CMK (cell line): ENCODE results near the gene ADNP2.
A peak's percentile ranks its signal among the peaks of the same experiment; 100 is the strongest.

Source experiments
- DNase-seq: peaks from one replicate; pipeline ENCODE4 v3.0.0-alpha.2; 2010; ENCODE audit warnings: low read depth

The ADNP2 gene

DNA sequence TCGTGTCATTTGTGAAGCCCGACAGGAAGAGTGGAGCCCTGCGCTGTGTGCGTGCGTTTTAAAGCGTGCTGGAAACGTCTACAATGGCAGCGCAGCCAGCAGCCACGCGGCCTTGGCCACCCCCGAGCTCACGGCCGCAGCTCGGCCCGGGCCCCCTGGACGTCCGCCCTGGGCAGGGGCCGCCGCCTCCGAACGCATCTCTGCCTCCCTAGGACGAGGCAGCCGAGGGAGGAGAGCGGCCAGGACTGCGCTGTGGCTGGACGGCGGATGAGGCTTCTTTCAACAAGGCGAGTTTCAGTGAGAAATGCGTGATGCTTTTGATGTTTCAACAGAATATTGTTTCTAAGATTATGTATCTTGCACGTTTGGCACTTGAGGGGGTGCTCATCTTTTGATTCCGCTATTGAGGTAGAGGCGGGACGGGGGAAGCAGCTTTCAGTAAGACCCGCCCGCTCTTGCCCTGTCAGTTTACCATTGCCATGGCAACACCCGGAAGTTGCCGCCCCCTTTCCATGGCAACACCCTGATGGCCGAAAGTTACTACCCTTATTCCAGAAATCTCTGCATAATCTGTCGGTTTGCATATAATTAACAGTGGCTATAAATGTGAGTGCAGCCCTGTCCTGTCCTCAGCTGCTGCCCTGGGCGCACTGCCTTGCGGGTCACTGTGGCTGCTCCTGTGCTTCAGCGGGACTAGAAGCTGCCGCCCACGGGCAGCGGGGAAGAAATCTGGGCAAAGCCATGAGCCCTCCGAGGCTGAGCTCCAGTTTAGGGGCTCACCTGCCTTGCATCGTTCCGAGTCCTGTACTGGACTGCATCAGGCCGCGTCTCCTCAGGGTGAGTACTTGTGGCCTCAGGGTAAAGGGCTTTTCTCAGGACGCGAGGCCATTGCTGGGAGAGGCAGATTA lies 38.6 kb downstream of the ADNP2 start:
- DNase-seq: peak; percentile 7

DNA sequence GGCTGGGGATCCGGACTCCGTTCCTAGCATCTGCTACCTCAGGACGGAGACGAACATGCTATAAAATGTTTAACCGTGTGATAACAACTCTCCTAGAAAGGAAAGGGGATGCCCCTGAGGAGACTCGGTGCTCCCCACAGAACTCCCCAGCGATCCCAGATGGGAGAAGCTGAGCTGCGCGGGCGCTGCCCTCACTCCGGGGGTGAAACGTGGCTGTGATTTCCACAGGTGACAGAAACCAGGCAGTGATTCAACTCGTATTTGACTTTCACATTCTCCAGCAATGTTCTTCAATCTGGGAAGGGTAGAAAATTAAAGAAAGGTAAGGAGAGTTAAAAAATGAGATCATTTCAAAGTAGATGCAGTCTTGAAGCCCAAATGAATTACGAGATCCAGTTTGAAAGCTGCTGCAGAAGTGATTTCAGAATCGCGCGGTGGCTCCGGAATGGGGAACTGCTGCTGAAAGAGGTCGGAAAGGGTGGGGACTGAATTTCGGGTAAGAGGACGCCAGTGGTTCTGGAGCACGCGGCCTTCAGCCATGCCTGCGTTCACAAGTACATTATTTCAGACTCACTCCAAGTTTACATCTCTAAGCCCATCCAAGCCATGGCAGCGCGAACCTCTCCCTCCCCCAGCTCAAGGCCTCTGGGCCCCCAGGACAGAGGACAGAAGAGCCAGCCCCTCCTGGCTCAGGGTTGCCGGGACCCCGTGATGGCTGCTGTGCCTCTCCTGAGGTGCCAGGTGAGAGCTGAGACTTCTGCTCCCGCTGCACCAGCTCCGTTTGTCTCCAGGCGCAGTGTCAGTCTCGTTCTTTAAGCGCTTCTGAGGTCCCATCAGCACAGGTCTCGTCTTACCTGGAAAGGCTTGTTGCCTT lies 39.5 kb downstream of the ADNP2 start:
- DNase-seq: no peak

DNA sequence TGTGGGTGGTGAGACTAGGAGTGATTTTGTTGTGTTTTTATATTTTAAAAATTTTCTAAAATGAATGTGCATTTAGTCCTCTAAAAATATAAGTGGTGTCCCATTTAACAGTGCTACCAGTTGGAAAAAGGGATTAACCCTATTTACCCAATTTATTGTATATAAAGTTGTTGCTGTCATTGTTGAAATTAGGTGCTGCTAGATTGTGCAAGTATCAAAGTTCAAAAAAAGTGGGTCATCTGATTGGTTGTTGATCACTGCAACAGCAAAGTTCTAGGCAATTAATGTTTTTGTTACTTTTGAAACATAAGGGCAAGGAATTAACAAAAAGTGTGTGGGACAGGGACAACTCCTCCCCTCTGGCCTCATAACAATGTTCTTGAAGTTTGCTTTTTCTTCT lies 40.6 kb downstream of the ADNP2 start:
- no peak for DNase-seq

DNA sequence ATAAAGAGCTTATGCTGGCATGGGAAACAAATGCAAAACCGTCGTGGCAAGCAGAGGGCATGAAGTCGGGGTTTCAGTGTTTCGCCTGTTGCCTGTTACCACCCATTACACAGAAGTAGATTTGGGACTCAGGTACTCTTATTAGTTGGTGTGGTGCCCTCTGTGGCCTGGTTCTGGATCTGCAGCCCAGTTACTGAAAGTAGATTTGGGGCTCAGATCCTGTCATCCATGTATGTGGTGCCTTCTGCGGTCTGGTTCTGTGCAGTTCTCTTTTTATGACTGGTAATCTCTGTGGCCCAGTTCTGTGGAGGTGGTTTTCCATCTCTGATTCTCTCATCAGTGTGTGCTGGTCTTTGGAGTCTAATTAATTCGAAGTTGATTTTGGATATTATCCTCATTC lies 45.2 kb downstream of the ADNP2 start:
- DNase-seq: no peak

DNA sequence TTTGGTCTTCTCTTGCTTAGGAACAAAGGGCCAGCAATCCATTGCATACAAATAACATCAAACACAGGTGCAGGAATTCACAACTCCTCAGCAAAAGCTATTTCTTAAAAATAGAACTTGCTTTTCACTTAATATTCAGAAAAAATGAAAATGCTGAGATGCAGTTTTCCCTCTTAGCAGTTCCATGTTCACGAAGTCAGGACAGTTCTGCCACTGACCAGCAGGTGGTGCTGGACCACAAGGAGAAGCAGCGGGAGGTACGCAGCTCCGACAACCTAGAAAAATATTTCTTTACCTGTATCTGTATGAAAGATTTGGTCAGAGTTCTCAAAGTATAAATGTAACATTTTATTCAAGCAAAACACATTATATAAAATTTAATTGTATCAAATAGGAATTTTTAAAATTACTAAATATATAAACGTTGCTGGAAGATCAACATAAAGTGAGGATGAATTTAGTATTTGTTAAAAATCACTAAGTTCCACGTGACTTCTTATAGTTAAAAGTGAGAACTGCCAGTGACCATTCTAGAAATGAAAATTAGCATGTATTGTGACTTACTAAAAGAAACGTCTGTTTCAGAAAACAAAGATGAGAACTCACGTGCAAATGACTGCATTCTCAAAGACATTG lies 48.8 kb downstream of the ADNP2 start:
- peak; percentile 49 for DNase-seq

DNA sequence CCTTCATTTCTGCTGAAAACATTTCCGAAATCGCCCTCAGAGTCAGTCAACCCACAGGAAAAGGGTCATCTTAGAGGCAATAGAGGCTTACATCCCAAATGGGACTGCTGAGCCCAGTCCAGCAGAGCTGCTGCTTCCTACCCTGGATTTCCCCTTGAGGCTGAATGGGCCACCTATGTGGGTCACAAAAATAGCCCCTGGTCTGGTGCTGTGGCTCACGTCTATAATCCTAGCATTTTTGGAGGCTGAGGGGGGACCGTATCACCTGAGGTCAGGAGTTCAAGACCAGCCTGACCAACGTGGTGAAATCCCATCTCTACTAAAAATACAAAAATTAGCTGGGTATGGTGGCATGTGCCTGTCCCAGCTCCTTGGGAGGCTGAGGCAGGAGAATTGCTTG lies 49.3 kb downstream of the ADNP2 start:
- DNase-seq: no peak

DNA sequence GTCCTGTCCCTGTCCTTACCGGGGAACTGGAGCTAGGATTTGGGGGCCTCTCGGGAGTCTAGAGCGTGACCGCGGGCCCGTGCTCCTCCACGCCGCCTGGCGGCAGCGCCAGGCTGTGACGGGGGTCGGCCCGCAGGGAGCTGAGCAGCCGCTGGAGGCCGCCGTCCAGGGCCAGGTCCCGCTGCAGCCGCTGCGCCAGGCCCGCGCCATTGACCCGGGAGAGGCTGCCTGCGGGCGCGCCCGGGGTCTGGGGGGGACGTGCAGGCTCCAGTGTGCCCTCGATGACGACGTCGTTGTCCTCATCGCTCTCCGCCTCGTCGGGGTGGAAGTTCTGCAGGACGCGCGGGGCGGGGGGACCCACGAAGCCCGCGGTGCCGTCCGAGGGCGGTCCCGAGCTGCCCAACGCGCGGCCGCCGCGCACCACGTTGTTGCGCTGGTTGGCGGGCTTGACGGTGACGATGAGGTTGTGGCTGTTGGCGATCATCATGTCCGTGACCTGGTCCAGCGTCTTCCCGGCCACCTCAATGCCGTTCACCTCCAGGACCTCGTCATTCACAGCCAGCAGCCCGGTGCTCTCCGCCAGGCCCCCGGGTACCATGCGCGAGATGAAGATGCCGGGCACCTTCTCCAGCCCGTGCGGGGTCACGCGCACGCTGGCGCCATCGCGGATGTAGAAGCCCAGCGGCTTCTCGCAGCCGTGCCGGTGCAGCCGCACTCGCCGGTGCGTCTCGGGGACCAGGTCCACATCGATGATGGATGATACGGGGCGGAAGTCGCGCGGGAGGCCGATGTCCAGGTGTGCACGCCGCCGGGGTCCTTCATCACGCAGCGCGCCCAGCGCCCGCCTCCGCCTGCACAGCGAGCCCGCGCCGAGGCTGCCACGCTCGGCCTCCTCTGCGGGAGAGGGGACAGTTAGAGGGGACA lies 50.9 kb downstream of the ADNP2 start:
- no peak for DNase-seq

DNA sequence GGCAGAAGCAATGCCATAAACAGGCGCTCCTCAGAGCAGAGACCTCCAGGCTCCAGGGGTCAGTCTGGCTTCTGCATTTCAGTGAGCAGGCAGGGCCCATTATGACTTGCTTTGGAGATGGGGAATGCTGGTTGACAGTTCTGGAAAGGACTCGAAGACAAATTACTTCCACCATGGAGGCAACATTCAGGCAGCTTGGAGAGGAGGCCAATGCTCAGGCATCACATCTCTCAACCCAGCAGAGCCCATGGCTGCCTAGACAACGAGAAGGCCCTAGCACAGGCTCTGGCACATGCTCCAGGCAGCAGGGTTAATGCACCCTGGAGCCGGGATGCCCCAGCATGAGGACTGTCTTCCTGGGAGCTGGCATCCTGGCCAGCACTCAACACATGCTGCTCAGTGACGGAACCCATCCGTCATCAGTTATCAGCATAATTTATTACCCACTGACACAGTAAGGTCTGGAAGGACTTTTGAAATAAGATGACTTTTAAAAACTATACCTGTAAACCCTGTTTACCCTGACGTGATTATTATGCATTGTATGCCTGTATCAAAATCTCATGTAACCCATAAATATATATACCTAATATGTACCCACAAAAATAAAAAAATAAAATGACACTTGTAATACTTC lies 52.8 kb downstream of the ADNP2 start:
- no peak for DNase-seq

DNA sequence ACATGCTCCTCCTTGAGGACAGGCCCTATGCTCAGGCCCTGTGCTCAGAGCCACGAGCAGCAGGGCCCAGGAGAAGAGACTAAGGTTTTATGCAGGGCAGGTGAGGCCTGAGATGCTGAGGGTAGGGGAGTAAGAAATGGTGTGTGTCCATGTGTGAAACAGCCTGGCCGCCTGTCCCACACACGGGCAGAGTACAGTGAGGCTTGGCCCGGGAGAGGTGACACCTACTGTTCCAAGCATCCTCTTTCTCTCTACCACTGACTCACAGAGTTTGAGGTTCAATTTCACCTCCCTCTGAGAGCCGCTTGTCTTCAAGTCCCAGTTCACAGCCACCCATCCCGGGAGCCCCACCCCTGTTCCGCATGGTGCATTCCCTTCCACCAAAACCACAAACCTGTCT lies 54.1 kb downstream of the ADNP2 start:
- no peak for DNase-seq

DNA sequence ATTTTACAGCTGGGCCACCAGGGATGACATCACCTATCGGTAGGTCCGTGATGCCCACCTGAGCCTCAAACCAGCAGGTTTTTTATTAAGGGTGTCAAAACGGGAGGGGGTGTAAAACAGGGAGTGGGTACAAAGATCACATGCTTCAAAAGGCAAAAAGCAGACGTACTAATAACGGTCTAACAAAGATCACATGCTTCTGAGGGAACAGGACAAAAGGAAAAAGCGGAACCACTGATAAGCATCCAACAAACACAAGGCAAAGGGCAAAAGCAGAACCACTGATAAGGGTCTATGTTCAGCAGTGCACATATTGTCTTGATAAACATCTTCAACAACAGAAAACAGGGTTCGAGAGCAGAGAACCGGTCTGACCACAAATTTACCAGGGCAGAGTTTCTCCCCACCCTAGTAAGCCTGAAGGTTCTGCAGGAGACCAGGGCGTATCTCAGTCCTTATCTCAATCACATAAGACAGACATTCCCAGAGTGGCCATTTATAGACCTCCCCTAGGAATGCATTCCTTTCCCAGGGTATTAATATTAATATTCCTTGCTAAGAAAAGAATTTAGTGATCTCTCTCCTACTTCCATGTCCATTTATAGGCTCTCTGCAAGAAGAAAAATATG lies 55.8 kb downstream of the ADNP2 start:
- peak; percentile 18 for DNase-seq

DNA sequence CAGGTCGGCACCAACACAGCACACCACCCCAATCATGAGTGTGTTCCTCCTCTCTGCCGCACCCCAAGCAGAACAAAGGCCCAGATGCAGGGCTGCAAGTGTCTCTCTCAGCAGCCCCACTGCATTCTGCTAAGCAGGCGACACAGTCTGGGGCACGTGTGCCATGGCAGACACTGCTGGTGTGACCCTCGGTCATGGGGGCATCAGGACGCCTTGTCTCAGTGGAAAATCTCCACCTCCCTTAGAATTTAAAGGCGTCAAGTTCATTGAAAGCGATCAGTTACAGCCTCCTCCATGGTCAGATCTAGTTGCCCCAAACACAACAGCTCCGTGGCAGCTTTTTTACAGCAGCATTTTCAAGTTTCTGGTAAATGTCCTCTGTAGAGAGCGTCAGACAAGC lies 57.2 kb downstream of the ADNP2 start:
- no peak for DNase-seq

DNA sequence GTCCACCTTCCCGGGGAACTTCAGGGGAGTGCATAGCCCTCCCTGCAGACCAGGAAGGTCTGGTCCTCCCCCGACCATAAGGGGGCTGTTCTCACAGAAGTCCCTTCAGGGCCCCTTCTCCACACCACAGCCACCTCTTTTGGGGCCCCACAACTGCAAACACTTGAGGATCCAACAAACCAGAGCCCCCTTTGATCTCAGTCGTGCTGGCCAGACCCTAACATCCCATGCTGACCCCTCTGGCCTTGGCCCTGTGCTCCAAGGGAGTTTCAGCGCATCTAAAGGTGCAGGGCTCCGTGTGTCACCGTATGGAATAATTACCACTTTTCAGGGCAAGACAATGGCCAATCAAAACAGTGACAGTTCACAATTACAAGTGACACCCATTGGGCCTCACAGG lies 57.7 kb downstream of the ADNP2 start:
- no peak for DNase-seq

DNA sequence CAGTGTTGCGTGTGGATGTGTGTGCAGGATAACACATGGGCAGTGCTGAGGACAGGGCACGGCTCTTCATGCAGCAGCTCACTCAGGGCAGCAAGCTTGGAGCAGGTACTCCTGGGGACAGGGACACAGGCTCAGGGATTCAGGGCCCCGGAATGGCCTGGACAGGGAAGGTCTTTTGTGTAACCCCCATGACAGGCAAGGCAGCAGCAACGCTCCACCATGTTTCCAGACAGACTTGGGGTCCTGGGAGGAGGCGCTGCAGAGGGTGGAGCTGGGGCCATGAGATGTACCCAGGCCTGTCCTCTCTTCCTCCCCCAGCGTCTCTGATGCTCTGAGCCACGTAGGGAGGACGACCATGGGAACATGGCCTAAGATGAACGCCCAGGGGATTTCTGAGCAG lies 58.3 kb downstream of the ADNP2 start:
- DNase-seq: no peak

DNA sequence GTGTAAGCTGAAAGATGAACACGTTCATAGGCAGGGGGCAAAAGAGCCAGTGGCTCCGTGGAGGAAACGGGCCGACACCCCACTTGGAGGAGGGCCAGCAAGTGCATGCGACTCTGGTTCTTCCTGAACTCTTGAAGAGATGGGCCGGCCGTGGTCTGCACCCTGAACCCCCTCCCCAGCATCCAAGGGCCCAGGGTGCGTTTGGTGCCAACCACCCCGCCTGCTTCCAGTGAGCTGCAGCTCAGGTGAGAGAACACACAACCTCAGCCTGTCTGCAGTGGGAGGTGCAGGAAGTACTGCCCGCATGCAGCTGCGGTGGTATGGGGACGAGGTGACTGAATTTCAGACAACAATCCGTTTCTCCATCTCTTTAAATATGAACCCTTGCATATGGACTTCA lies 58.9 kb downstream of the ADNP2 start:
- no peak for DNase-seq

DNA sequence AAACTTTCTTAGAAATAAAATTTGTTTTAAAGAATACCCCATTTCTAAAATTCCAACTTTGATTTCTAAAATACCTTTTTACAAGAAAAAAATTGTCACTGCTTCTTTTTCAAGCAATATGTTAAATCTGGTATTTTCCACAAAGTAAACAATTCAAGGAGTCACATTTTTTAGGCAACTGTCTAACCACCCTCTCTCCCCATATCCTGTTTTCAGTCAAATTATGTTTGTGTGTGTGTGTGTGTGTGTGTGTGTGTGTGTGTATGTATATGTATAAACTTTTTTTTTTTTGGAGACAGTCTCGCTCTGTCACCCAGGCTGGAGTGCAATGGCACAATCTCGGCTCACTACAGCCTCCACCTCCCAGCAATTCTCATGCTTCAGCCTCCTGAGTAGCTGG lies 59.3 kb downstream of the ADNP2 start:
- no peak for DNase-seq

DNA sequence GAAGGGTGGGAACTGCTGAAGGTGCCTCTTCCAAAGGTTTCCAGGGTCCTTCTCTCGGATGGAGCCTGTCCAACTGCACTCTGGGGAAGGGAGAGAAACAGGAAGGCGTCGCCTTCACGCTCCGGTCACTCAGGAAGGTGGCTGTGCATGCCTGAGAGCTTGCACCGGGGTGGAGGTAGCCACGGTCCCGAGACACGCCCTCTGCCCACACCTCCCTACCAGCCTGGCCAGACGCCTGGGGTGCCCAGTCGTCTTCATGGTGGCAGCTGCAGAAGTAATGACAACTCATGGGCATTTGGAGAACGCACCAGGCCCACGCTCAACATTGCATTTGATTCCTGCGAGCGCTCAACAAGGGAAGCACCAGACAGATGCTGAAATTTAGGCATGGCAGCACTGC lies 59.9 kb downstream of the ADNP2 start:
- no peak for DNase-seq

DNA sequence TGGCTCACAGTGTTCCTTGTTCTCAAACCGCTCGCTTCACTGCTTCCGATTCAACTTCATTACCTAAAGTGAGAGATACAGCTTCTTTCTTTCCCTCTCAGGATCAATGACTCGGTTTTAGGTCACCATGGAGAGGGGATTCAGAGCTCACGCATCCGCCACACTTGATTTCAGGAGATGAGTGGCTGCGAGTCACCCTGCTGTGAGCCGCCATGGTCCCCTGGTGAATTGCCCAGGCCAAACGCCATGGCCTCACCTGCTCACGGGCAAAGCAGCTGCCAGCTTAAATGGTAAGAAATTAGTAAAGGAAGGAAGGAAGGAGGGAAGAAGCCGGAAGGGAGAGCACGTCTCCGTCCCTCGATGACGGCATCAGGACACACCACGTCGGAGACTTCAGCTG lies 60.5 kb downstream of the ADNP2 start:
- DNase-seq: no peak

DNA sequence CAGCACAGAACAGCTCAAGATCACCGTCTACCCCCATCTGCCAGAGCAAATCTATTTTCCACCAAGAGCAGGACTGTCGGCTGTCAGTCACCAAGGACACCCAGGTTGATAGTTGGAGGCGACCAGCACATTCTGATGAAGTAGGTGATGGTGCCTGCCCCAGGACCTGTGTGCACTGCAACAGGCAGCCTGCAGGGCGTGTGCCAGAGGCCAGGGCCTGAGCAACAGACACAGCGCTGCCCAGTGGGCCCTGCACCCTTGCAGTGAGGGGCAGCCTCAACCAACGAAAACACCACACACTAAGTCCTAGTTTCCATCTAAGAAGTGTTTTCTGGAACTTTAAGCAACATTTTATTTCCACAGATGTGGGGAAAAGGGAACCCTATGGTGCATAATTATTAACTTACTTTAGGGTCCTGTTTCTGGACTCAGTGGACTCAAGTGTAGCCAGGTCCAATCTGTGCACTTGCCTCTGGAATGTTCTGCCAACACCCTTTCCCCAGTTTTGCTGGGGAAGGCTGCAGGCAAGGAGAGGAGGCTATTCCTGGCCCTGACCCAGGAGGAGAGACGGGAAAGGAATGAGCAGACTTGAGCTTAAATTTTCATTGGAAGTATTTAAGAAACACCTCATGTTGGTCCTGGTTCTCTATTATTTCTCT lies 61.5 kb downstream of the ADNP2 start:
- DNase-seq: no peak

DNA sequence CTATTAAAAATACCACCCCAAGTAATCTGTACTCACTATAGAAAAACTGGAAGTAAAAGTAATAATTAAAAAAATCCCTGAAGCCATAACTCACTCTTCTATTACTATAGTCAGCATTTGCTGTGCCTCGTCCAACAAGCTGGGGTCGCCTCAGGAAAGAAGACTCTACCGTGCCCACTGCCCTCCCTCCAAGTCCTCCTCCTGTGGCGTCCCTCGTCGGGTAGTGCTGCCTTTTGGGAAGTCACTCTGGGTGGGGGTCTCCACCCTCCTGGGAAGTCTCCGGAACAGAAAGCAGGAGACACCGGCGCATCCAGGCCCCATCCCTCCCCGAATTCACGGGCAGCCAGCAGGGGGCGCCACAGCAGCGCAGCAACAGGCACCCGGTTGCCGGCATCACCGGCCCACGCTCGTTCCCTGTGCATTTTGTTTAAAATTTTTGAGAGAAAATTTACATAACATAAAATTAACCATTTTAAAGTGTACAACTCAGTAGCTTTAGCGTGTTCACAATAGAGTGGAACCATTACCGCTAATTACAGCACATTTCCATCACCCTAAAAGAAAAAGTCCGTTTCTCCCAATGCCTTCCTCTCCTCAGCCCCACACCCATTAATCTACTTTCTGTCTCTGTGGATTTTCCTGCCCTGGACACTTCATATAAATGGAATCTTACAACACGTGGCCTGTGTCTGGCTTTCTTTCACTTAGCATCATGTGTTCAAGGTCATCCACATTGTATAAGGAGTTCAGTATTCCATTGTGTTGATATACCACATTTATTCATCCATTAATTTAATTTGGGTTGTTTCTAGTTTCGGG lies 62.2 kb downstream of the ADNP2 start:
- no peak for DNase-seq
